Keratinocyte (primary cell): ENCODE measurements around the gene GNPNAT1.

Experiments
- EZH2 ChIP-seq: IDR thresholded peaks from one replicate; pipeline ENCODE4 v1.6.1; 2012; ENCODE audit warnings: inconsistent platforms, mild to moderate bottlenecking, low read length, moderate library complexity
- TF ChIP-seq, protein P1 (sequence below), 3 experiments: IDR thresholded peaks in 1 of 3; conservative IDR thresholded peaks in 1 of 3; optimal IDR thresholded peaks in 1 of 3; 2 replicates in 2 of 3; 3 replicates in 1 of 3; pipeline versions ENCODE3 to v1.5.1; 2011; ENCODE audit warnings: low read length in 3 of 3, mild to moderate bottlenecking in 3 of 3, moderate library complexity in 2 of 3, control low read depth in 1 of 3, inconsistent platforms in 1 of 3; ENCODE audit not compliant: insufficient read depth in 2 of 3; ENCODE audit errors: extremely low read depth in 1 of 3

DNA sequence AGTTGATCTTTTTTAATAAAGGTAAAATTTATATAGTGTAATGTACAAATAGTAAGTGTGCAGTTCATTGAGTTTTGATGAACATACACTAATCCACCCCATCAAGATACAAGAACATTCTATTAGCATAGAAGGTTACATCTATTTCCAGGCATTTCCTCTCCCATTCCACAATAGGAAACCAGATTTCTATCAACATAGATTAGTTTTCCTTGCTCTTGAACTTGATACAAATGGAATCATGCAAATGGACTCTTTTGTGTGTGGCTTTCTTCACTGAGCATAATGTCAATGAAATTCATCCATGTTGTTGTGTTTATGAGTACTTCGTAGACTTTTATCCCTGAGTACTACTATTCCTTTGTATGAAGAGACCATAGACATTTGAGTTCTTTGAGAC, 50.7 kb downstream of the GNPNAT1 start:
- TF ChIP-seq, protein P1, sequence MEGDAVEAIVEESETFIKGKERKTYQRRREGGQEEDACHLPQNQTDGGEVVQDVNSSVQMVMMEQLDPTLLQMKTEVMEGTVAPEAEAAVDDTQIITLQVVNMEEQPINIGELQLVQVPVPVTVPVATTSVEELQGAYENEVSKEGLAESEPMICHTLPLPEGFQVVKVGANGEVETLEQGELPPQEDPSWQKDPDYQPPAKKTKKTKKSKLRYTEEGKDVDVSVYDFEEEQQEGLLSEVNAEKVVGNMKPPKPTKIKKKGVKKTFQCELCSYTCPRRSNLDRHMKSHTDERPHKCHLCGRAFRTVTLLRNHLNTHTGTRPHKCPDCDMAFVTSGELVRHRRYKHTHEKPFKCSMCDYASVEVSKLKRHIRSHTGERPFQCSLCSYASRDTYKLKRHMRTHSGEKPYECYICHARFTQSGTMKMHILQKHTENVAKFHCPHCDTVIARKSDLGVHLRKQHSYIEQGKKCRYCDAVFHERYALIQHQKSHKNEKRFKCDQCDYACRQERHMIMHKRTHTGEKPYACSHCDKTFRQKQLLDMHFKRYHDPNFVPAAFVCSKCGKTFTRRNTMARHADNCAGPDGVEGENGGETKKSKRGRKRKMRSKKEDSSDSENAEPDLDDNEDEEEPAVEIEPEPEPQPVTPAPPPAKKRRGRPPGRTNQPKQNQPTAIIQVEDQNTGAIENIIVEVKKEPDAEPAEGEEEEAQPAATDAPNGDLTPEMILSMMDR (optimal IDR thresholded peaks at IDR 0.05 in 1 of 3, IDR thresholded peaks at IDR 0.05 in 1 of 3, conservative IDR thresholded peaks at IDR 0.05 in 1 of 3; ENCODE audit: extremely low read depth in 1 of 3, insufficient read depth in 2 of 3, low read length in 3 of 3), result no peak
- no peak for TF ChIP-seq EZH2
